Measurements from ENCODE around the gene DEXI.
"Not testable (repeated sequence)": the region's sequence is repeated elsewhere in the genome, so short reads cannot be mapped to it uniquely, and the experiment has no call there.

The DEXI gene

DNA sequence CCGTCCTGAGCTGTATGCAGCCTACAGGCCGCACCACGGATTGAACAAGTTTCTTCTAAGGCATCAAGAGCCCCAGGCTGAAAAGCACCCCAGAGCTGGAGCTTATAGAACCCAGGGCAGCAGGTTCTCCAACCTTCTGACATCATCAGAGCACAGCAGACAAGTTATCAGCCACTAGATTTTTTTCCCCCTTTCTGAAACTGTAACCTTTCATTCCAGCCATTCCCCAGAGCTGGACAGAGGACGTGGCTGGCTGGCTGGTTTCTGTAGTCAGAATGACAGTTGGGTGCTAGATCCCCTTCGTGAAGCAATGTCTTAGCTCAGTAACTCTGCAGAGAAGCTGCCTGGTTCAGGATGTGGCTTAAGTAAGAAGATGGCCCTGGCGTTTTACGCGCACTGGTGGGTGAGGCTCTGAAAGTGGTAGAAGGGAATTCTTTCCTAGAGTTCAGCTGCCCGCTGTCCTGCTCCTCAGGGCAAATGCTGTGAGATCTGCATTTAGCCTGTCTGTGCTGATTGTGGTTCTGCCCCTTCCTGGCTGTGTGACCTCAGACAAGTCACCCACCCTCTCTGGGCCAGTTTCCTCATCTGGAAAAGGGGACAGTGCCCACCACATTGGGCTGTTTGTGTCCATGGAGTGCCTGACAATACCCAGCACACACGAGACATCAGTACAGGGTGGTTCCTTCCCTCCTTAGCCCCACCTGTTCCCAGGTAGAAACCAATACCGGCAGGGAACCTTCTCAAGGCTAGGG, 9.1 kb downstream of the DEXI start:
- Mint-ChIP-seq H3K27ac (peak overlapping the region; percentile 58), H3K36me3 (peaks cover 9% of the 10 kb centered on the region), H3K9me3 (no peaks in the 10 kb centered on the region), H3K27me3 (no peaks in the 10 kb centered on the region), H3K4me3 (no peak overlapping the region), H3K4me1 (peaks cover 46% of the 10 kb centered on the region)
- no peak for DNase-seq (ENCODE audit: low spot score in 2 of 2)
- no peak for ATAC-seq (ENCODE audit: low read depth)

GRCh38 chr16:10931977-10932632, 10.2 kb downstream of the DEXI start:
- Mint-ChIP-seq H3K4me3 (no peak overlapping the region), H3K9me3 (no peaks in the 10 kb centered on the region), H3K36me3 (peaks cover 14% of the 10 kb centered on the region), H3K4me1 (peaks cover 43% of the 10 kb centered on the region), H3K27ac (no peak overlapping the region), H3K27me3 (no peaks in the 10 kb centered on the region)
- DNase-seq (ENCODE audit: low spot score in 2 of 2) (no peak), ATAC-seq (ENCODE audit: low read depth) (no peak)

DNA sequence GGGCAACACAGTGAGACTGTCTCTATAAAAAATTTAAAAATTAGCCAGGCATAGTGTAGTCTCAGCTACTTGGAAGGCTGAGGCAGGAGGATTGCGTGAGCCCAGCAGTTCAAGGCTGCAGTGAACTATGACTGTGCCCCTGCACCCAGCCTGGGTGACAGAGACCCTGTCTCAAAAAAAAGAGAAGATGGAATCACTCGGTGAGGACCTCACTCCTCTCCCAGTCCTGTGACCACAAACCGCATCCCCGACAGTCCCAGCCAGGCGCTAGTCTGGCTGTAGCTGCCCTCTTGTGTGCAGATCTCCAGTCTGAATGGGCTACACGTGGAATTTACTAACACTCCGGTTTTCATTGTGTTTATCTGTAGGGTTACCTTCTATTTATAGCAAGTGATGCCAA, 11.1 kb downstream of the DEXI start:
- H3K4me3 Mint-ChIP-seq, result no peak overlapping the region
- peaks cover 37% of the 10 kb centered on the region for H3K4me1 Mint-ChIP-seq
- peaks cover 14% of the 10 kb centered on the region for H3K36me3 Mint-ChIP-seq
- DNase-seq (ENCODE audit: low spot score in 2 of 2) (no peak), ATAC-seq (ENCODE audit: low read depth) (peak; percentile 2)
- peak overlapping the region; percentile 62 for H3K27ac Mint-ChIP-seq
- H3K9me3 Mint-ChIP-seq, result no peaks in the 10 kb centered on the region
- H3K27me3 Mint-ChIP-seq, result no peaks in the 10 kb centered on the region

GRCh38 chr16:10930755-10931093, 11.5 kb downstream of the DEXI start:
- no peak overlapping the region for H3K4me3 Mint-ChIP-seq
- no peaks in the 10 kb centered on the region for H3K27me3 Mint-ChIP-seq
- H3K36me3 Mint-ChIP-seq, result peaks cover 11% of the 10 kb centered on the region
- ATAC-seq (ENCODE audit: low read depth), result peak; percentile 42
- H3K9me3 Mint-ChIP-seq, result no peaks in the 10 kb centered on the region
- peaks cover 36% of the 10 kb centered on the region for H3K4me1 Mint-ChIP-seq
- no peak overlapping the region for H3K27ac Mint-ChIP-seq
- DNase-seq (ENCODE audit: low spot score in 2 of 2), result no peak

DNA sequence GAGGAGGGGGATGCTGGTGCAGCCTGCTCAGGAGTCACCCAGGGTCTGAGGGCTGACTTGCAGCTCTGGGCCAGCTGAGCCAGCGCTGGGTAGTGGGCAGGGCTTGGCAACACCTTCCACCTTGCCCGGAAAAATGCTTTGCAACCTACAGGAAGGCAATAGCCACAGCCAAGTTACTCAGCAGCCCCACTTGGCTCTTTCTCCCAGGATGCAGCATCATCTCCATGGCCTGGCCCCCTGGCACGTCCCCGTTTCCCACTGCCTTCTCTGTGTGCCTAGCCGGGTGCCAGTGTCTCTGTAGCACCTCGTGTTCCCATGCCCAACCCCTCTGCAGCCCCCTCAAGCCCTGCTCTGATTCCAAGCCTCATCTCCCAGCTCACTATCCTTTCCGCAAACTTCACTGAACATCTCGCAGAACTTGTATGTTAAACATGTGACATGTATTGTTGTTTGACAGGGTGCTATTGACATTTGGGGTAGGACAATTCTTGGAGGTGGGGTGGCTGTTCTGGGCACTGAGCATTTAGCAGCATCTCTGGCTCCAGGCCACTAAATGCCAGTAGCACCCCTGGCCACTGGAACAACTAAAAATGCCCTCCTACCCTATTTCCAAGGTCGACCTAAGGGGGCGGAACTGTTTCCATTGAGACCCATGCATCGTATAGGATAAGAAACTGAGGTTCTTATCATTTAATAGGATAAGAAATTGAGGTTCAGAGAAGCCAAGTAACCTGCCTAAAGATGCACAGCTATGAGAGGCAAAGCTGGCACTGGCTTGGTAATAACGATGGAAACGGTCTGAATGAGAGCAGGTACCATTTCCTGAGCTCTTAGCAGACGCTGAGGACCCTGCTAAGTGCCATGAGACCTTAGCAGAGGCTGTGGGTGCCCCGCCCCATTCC, 12.2 kb downstream of the DEXI start:
- peaks cover 10% of the 10 kb centered on the region for H3K36me3 Mint-ChIP-seq
- H3K27me3 Mint-ChIP-seq, result no peaks in the 10 kb centered on the region
- H3K4me1 Mint-ChIP-seq, result peaks cover 33% of the 10 kb centered on the region
- no peaks in the 10 kb centered on the region for H3K9me3 Mint-ChIP-seq
- DNase-seq (ENCODE audit: low spot score in 2 of 2) (no peak), ATAC-seq (ENCODE audit: low read depth) (peak; percentile 10)
- no peak overlapping the region for H3K27ac Mint-ChIP-seq
- H3K4me3 Mint-ChIP-seq, result no peak overlapping the region

- H3K36me3 Mint-ChIP-seq, result peaks cover 17% of the 10 kb centered on the region
These were observed 13.2 kb downstream of the DEXI start for GRCh38 chr16:10929097-10929496.

GRCh38 chr16:10927497-10928112, 14.7 kb downstream of the DEXI start:
- no peaks in the 10 kb centered on the region for H3K27me3 Mint-ChIP-seq
- DNase-seq (ENCODE audit: low spot score in 2 of 2) (no peak), ATAC-seq (ENCODE audit: low read depth) (no peak)
- no peak overlapping the region for H3K4me3 Mint-ChIP-seq
- peak overlapping the region; percentile 65 for H3K27ac Mint-ChIP-seq
- H3K36me3 Mint-ChIP-seq, result peaks cover 24% of the 10 kb centered on the region
- peaks cover 28% of the 10 kb centered on the region for H3K4me1 Mint-ChIP-seq
- no peaks in the 10 kb centered on the region for H3K9me3 Mint-ChIP-seq

More at GRCh38 chr16:10929097-10929496, 13.2 kb downstream of the DEXI start:
- peaks cover 29% of the 10 kb centered on the region for H3K4me1 Mint-ChIP-seq
- H3K4me3 Mint-ChIP-seq; H3K27me3 Mint-ChIP-seq; ATAC-seq (ENCODE audit: low read depth); H3K9me3 Mint-ChIP-seq; DNase-seq (ENCODE audit: low spot score in 2 of 2): not testable (repeated sequence)
- H3K27ac Mint-ChIP-seq, result peak overlapping the region; percentile 62

- peaks cover 28% of the 10 kb centered on the region for H3K4me1 Mint-ChIP-seq
- H3K27ac Mint-ChIP-seq, result peak overlapping the region; percentile 65
- DNase-seq (ENCODE audit: low spot score in 2 of 2) (no peak), ATAC-seq (ENCODE audit: low read depth) (no peak)
- H3K4me3 Mint-ChIP-seq, result no peak overlapping the region
- peaks cover 27% of the 10 kb centered on the region for H3K36me3 Mint-ChIP-seq
- H3K9me3 Mint-ChIP-seq, result no peaks in the 10 kb centered on the region
- H3K27me3 Mint-ChIP-seq, result no peaks in the 10 kb centered on the region
These were observed 15.4 kb downstream of the DEXI start for GRCh38 chr16:10926867-10927266.

DNA sequence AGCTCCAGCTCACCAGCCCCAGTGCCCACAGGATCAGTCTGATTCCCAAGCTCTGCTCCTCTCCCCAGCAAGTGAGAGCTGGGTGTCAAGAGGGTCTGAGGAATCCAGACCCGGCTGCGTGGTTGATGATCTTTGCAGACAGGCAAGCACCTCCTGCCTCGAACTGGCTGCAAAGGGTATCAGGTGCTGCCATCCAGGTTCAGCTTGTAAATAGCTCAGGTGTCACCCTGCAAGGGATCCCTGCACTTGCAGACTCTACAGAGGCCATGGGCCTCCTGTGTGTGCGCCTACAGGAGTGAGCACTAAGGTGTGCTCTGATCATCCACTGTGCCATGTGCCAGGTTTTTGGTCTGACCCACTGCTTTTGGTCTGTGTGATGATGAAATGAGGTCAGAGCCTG, 16.2 kb downstream of the DEXI start:
- no peaks in the 10 kb centered on the region for H3K9me3 Mint-ChIP-seq
- peaks cover 33% of the 10 kb centered on the region for H3K36me3 Mint-ChIP-seq
- ATAC-seq (ENCODE audit: low read depth) (peak; percentile 10), DNase-seq (ENCODE audit: low spot score in 2 of 2) (no peak)
- no peaks in the 10 kb centered on the region for H3K27me3 Mint-ChIP-seq
- H3K27ac Mint-ChIP-seq, result peak overlapping the region; percentile 80
- no peak overlapping the region for H3K4me3 Mint-ChIP-seq
- H3K4me1 Mint-ChIP-seq, result peaks cover 23% of the 10 kb centered on the region

GRCh38 chr16:10925285-10925684, 17.0 kb downstream of the DEXI start:
- ATAC-seq (ENCODE audit: low read depth); H3K4me3 Mint-ChIP-seq; H3K27me3 Mint-ChIP-seq; H3K9me3 Mint-ChIP-seq; DNase-seq (ENCODE audit: low spot score in 2 of 2): not testable (repeated sequence)
- Mint-ChIP-seq H3K4me1 (peaks cover 19% of the 10 kb centered on the region), H3K27ac (peak overlapping the region; percentile 80), H3K36me3 (peaks cover 33% of the 10 kb centered on the region)

DNA sequence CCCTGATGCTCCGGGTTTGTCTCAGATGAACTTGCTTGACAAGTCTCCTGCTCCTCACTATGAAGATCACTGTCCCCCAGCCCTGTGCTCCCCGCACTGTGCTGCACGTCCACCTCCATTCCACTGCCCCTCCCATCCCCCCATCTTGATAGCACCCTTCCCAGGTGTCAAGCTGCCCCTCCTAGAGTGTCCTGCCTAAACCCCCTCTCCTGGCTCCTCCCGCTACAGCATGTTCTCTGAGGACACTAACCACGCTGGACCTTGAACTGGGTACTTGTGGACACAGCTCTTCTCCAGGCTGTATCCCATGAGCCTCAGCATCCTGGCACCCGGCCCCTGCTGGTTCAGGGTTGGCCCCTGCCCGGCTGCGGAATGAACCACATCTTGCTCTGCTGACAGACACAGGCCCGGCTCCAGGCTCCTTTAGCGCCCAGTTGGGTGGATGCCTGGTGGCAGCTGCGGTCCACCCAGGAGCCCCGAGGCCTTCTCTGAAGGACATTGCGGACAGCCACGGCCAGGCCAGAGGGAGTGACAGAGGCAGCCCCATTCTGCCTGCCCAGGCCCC, 18.5 kb downstream of the DEXI start:
- H3K36me3 Mint-ChIP-seq, result peaks cover 37% of the 10 kb centered on the region
- peak overlapping the region; percentile 8 for H3K27ac Mint-ChIP-seq
- no peak overlapping the region for H3K4me3 Mint-ChIP-seq
- DNase-seq (ENCODE audit: low spot score in 2 of 2), result no peak
- no peaks in the 10 kb centered on the region for H3K9me3 Mint-ChIP-seq
- no peaks in the 10 kb centered on the region for H3K27me3 Mint-ChIP-seq
- peaks cover 12% of the 10 kb centered on the region for H3K4me1 Mint-ChIP-seq
- no peak for ATAC-seq (ENCODE audit: low read depth)

GRCh38 chr16:10923146-10923649, 19.1 kb downstream of the DEXI start:
- H3K27ac Mint-ChIP-seq, result no peak overlapping the region

GRCh38 chr16:10922328-10923145, 19.7 kb downstream of the DEXI start:
- DNase-seq (ENCODE audit: low spot score in 2 of 2), result no peak

More at GRCh38 chr16:10923146-10923649, 19.1 kb downstream of the DEXI start:
- no peaks in the 10 kb centered on the region for H3K27me3 Mint-ChIP-seq
- H3K9me3 Mint-ChIP-seq, result no peaks in the 10 kb centered on the region
- ATAC-seq (ENCODE audit: low read depth) (no peak), DNase-seq (ENCODE audit: low spot score in 2 of 2) (no peak)
- H3K4me1 Mint-ChIP-seq, result peaks cover 14% of the 10 kb centered on the region
- peaks cover 39% of the 10 kb centered on the region for H3K36me3 Mint-ChIP-seq
- no peak overlapping the region for H3K4me3 Mint-ChIP-seq

More at GRCh38 chr16:10922328-10923145, 19.7 kb downstream of the DEXI start:
- Mint-ChIP-seq H3K36me3 (peaks cover 40% of the 10 kb centered on the region), H3K4me3 (no peak overlapping the region), H3K27me3 (no peaks in the 10 kb centered on the region), H3K4me1 (peaks cover 11% of the 10 kb centered on the region), H3K27ac (no peak overlapping the region), H3K9me3 (no peaks in the 10 kb centered on the region)
- ATAC-seq (ENCODE audit: low read depth), result no peak
